Measurements from ENCODE around the gene DNAJB13. TPM values are rescaled to one million over a fixed set of nuclear protein-coding genes. Genes with fewer than 3 reads are reported as not detected.
A peak's percentile ranks its signal among the peaks of the same experiment; 100 is the strongest.

DNAJB13 gene
- total and polyA plus RNA-seq, 2 donors (not counting 1 experiment from before 2014, with no cell fraction given), result 0.15 to 0.27 TPM

DNA sequence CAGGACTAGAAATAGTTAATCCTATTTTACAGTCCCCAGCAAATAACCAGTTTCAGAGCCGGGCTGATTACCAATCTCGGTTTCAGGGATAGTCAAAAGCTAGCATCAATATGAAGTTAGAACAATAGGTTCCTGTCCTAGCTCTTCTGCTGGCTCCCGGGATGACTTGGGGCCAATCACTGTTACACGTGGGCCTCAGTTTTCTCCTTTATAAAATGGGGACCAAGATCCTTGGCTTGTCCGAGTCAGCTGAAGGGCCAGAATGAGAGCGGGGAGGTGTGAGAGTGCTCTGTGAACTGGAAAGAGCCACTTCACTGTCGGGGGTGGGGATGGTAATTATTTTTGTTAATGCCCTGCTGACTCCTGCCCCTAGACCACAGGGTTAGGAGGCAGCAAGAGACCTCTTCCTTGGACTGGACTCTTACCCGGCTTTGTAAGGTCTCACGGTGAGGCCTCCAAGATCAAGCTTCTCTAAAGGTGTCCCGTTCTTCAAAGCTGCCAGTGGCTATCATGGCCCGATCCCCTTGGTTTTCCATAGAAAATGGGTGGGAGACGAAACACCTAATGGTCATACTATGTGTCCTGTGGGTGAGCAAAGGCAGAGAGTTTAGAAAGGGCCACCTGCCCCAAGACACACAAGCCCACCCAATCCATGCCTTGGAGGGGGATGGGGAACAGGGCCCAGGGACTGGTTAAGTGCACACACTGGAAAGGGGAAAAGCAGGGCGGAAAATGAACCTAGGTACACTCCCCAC lies 30.4 kb downstream of the DNAJB13 start:
- no peaks in the 10 kb centered on the region for H3K9me3 ChIP-seq (ENCODE audit: control extremely low read depth in 1 of 3, control insufficient read depth in 2 of 3, insufficient read depth in 1 of 3, low read length in 2 of 3)
- H3K36me3 ChIP-seq (replicated peaks in 1 of 2; ENCODE audit: control extremely low read depth in 1 of 2, control insufficient read depth in 1 of 2, extremely low read depth in 1 of 2, insufficient read depth in 2 of 2, low read length in 1 of 2), result peaks cover 24 to 53% of the 10 kb centered on the region in 2 experiments
- no peaks in the 10 kb centered on the region for H3K27me3 ChIP-seq (replicated peaks in 1 of 4; ENCODE audit: control extremely low read depth in 1 of 4, control insufficient read depth in 3 of 4, insufficient read depth in 4 of 4, low read length in 3 of 4)
- Mint-ChIP-seq H3K9me3 (ENCODE audit: insufficient read depth) (no peaks in the 10 kb centered on the region), H3K27ac (peak overlapping the region; percentile 99), H3K4me3 (peak overlapping the region; percentile 99), H3K27me3 (no peaks in the 10 kb centered on the region), H3K4me1 (peaks cover 68% of the 10 kb centered on the region)
- POLR2A ChIA-PET, result interaction anchor here (0.6 to 8.8 kb wide), 12 partner anchors 11 to 757 kb away, joined by 3 to 155 read pairs (median 14); partner anchors contain the start of genes C2CD3 and PPME1
- DNase-seq (peak; percentile 32), ATAC-seq (ENCODE audit: low read depth) (no peak)
- H3K27ac ChIP-seq (ENCODE audit: low read length in 2 of 2), result peak overlapping the region; percentile 94 to 99
- intact Hi-C loops (cut with micrococcal nuclease), result loop anchor here (5.0 kb wide), 1 partner anchor 1759 kb away; the partner anchor contains the start of gene INPPL1
- peaks cover 54 to 68% of the 10 kb centered on the region in 2 donors for H3K4me1 ChIP-seq (ENCODE audit: control insufficient read depth in 2 of 2, insufficient read depth in 2 of 2, low read length in 2 of 2)
- TF ChIP-seq, protein P1, sequence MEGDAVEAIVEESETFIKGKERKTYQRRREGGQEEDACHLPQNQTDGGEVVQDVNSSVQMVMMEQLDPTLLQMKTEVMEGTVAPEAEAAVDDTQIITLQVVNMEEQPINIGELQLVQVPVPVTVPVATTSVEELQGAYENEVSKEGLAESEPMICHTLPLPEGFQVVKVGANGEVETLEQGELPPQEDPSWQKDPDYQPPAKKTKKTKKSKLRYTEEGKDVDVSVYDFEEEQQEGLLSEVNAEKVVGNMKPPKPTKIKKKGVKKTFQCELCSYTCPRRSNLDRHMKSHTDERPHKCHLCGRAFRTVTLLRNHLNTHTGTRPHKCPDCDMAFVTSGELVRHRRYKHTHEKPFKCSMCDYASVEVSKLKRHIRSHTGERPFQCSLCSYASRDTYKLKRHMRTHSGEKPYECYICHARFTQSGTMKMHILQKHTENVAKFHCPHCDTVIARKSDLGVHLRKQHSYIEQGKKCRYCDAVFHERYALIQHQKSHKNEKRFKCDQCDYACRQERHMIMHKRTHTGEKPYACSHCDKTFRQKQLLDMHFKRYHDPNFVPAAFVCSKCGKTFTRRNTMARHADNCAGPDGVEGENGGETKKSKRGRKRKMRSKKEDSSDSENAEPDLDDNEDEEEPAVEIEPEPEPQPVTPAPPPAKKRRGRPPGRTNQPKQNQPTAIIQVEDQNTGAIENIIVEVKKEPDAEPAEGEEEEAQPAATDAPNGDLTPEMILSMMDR (IDR thresholded peaks at IDR 0.05), result no peak
- TF ChIP-seq EZH2 (IDR thresholded peaks at IDR 0.05; ENCODE audit: borderline replicate concordance, insufficient read depth, low read depth, low read length, poor library complexity, severe bottlenecking), result no peak
- H4K20me1 ChIP-seq (ENCODE audit: control insufficient read depth, insufficient read depth, low read length, poor library complexity, severe bottlenecking), result peaks cover 54% of the 10 kb centered on the region
- H3K4me2 ChIP-seq (replicated peaks; ENCODE audit: low read depth, low read length, poor library complexity, severe bottlenecking), result peak overlapping the region; percentile 96
- CTCF ChIA-PET, result interaction anchor here (0.8 to 7.4 kb wide), 11 partner anchors 13 to 190 kb away, joined by 3 to 97 read pairs (median 6); partner anchors contain the start of genes C2CD3 and PPME1
- H3K4me3 ChIP-seq (ENCODE audit: control extremely low read depth in 1 of 5, extremely low read depth in 1 of 5, insufficient read depth in 1 of 5, low read depth in 2 of 5, low read length in 4 of 5), result peak overlapping the region; percentile 86 to 100 (median 96)
- 31% methylated on average over 7 of the region's 13 CpGs for WGBS (ENCODE audit: insufficient coverage)
- H3K9ac ChIP-seq (ENCODE audit: low read length), result peak overlapping the region; percentile 97
- no peak overlapping the region for H2AFZ ChIP-seq (ENCODE audit: insufficient read depth, low read depth, low read length, poor library complexity, severe bottlenecking)
- peaks cover 65% of the 10 kb centered on the region for H3K79me2 ChIP-seq (ENCODE audit: control insufficient read depth, insufficient read depth, low read length)
